Loucy (cell line): ENCODE measurements around the gene HSPB8.

Experiments
- H2AFZ ChIP-seq: fragments of 200-600 bp; sonication (generic); 2 replicates; pipeline ENCODE4 v1.6.0; 2016; ENCODE audit warnings: antibody characterized with exemption, mild to moderate bottlenecking, low read length, moderate library complexity
- H3F3A ChIP-seq: fragments of 200-600 bp; 2 replicates; pipeline ENCODE4 v1.6.0; 2016; ENCODE audit warnings: antibody characterized with exemption, low read depth, mild to moderate bottlenecking
- H3K27me3 ChIP-seq: fragments of 200-600 bp; sonication (generic); 2 replicates; pipeline ENCODE4 v1.6.1; 2014; ENCODE audit warnings: low read length, mild to moderate bottlenecking; ENCODE audit not compliant: insufficient read depth, poor library complexity, severe bottlenecking
- H3K36me3 ChIP-seq: fragments of 200-600 bp; sonication (generic); 2 replicates; pipeline ENCODE4 v1.6.1; 2016; ENCODE audit warnings: low read length; ENCODE audit not compliant: insufficient read depth
- H3K4me1 ChIP-seq: fragments of 200-600 bp; sonication (generic); 2 replicates; pipeline ENCODE4 v1.5.1; 2014; ENCODE audit warnings: low read length, mild to moderate bottlenecking; ENCODE audit not compliant: insufficient read depth, poor library complexity, severe bottlenecking
- H3K4me2 ChIP-seq: fragments of 200-600 bp; sonication (generic); 2 replicates; pipeline ENCODE4 v1.6.0; 2014; ENCODE audit warnings: antibody characterized with exemption, low read length, low read depth, mild to moderate bottlenecking; ENCODE audit not compliant: poor library complexity, severe bottlenecking
- H3K4me3 ChIP-seq: fragments of 200-600 bp; sonication (generic); 2 replicates; pipeline ENCODE4 v1.5.1; 2014; ENCODE audit warnings: low read length, mild to moderate bottlenecking, mixed read lengths; ENCODE audit not compliant: poor library complexity, severe bottlenecking
- H3K79me2 ChIP-seq: fragments of 200-600 bp; sonication (generic); 2 replicates; pipeline ENCODE4 v1.6.1; 2014; ENCODE audit warnings: low read length; ENCODE audit not compliant: insufficient read depth
- H3K9ac ChIP-seq: fragments of 200-600 bp; sonication (generic); 2 replicates; pipeline ENCODE4 v1.6.0; 2014; ENCODE audit warnings: mild to moderate bottlenecking, low read depth, low read length, moderate library complexity; ENCODE audit not compliant: poor library complexity, severe bottlenecking
- H3K9me2 ChIP-seq: fragments of 200-600 bp; sonication (generic); replicated peaks from 2 replicates; pipeline ENCODE4 v1.6.1; 2016; ENCODE audit warnings: low read depth, low read length, mixed read lengths
- H3K9me3 ChIP-seq: fragments of 200-600 bp; sonication (generic); 2 replicates; pipeline ENCODE4 v1.6.1; 2014; ENCODE audit warnings: mild to moderate bottlenecking, antibody characterized with exemption, low read length, low read depth; ENCODE audit not compliant: insufficient read depth
- H4K20me1 ChIP-seq: fragments of 200-600 bp; sonication (generic); 2 replicates; pipeline ENCODE4 v1.6.0; 2014; ENCODE audit warnings: antibody characterized with exemption, low read length, mild to moderate bottlenecking; ENCODE audit not compliant: insufficient read depth, poor library complexity, severe bottlenecking
- CTCF ChIP-seq: fragments of 200-600 bp; sonication (generic); conservative IDR thresholded peaks from 2 replicates; pipeline ENCODE4 v1.5.1; 2014; ENCODE audit warnings: mild to moderate bottlenecking, antibody characterized with exemption, low read length
- EZH2phosphoT487 ChIP-seq: fragments of 200-600 bp; IDR thresholded peaks from 2 replicates; pipeline ENCODE4 v1.6.1; 2018; ENCODE audit warnings: antibody characterized with exemption, mild to moderate bottlenecking, moderate library complexity, borderline replicate concordance

The HSPB8 gene

GRCh38 chr12:119182701-119183493 lies 4.2 kb downstream of the HSPB8 start:
- Histone ChIP-seq H3K27me3 (no peaks in the 10 kb centered on the region), H3K4me2 (no peak overlapping the region), H3K9me3 (no peaks in the 10 kb centered on the region), H2AFZ (no peak overlapping the region), H3F3A (no peaks in the 10 kb centered on the region), H4K20me1 (no peaks in the 10 kb centered on the region), H3K4me1 (no peaks in the 10 kb centered on the region), H3K36me3 (no peaks in the 10 kb centered on the region), H3K79me2 (no peaks in the 10 kb centered on the region), H3K9ac (no peak overlapping the region), H3K4me3 (no peak overlapping the region), H3K9me2 (no peaks in the 10 kb centered on the region)
- TF ChIP-seq CTCF (no peak), EZH2phosphoT487 (no peak)

DNA sequence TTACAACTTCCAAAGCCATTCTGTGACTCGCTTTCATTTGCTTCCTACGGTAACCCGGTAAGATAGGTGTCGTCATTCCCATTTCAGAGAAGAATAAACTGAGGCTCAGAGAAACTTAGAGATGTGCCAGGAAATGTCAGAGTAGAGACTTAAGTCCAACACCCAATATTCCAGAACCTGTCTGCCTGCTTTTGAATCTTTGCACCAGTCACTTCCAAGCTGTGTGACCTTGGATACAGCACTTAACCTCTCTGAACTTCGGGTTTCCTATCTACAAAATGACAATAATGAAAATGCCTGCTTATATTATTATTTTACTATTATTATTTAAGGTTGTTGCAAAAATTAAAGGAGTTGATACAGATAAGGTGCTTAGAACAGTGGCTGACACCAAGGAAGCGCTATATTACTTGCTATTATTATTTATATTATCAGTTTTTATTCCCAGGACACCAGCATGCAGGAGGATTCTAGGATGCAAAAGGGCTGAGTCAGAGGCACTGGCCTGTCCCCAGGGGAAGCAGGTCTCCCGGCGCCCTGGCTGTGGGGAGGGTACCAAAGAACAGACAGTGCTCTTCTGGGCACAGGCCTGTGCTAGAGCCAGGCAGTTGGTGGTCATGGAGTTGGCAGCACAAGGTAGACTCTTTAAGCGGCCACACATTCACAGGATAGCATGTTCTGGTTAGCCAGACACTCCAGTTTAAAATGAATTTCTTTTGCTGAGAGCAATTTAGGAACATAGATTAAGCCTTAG lies 5.4 kb downstream of the HSPB8 start:
- Histone ChIP-seq H3K79me2 (no peaks in the 10 kb centered on the region), H4K20me1 (no peaks in the 10 kb centered on the region), H3K4me1 (no peaks in the 10 kb centered on the region), H3K9me2 (no peaks in the 10 kb centered on the region), H3K36me3 (no peaks in the 10 kb centered on the region), H3K9me3 (no peaks in the 10 kb centered on the region), H2AFZ (no peak overlapping the region), H3K27me3 (no peaks in the 10 kb centered on the region), H3K9ac (no peak overlapping the region), H3F3A (no peaks in the 10 kb centered on the region), H3K4me3 (no peak overlapping the region), H3K4me2 (no peak overlapping the region)
- TF ChIP-seq CTCF (no peak), EZH2phosphoT487 (no peak)

DNA sequence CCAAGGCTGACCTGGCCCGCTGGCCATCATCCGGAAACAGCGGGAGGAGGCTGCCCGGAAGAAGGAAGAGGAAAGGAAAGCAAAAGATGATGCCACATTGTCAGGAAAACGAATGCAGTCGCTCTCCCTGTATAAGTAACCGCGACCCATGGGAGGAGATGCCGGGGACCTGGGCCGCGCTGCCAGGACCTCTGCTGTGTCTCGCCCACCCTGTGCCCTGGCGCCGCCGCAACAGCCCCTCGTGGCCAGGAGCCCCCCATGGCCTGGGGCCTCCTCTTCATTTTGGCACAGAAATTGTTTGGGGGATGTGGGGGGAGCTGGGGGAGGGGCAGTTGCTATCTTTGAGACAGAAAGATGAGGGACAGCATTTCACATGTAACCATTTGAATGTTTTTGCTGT lies 16.5 kb downstream of the HSPB8 start:
- no peak for TF ChIP-seq CTCF
- TF ChIP-seq EZH2phosphoT487 = no peak
- no peaks in the 10 kb centered on the region; the same call in 1 of the 2 replicates for H3K9me3 ChIP-seq
- no peaks in the 10 kb centered on the region for H4K20me1 ChIP-seq
- no peak overlapping the region for H3K4me3 ChIP-seq
- H3K4me1 ChIP-seq = no peaks in the 10 kb centered on the region
- H3K27me3 ChIP-seq = no peaks in the 10 kb centered on the region
- no peaks in the 10 kb centered on the region for H3K9me2 ChIP-seq
- H3K79me2 ChIP-seq = no peaks in the 10 kb centered on the region
- H3F3A ChIP-seq = no peaks in the 10 kb centered on the region
- H2AFZ ChIP-seq = no peak overlapping the region
- no peak overlapping the region for H3K9ac ChIP-seq
- no peak overlapping the region for H3K4me2 ChIP-seq
- H3K36me3 ChIP-seq = no peaks in the 10 kb centered on the region
